GM04503 (cell line): Measurements from ENCODE around the gene LRRC45.

Source experiments
- DNase-seq: peaks from one replicate; pipeline ENCODE4 v3.0.0-alpha.2; 2012; ENCODE audit warnings: low read depth

The LRRC45 gene

GRCh38 chr17:82050761-82051641, 27.9 kb downstream of the LRRC45 start:
- DNase-seq, result no peak

- DNase-seq, result no peak
Measured at GRCh38 chr17:82051776-82052637, 28.9 kb downstream of the LRRC45 start, which contains the start of the genes GPS1 and RFNG. GPS1 (plus strand) TSS chr17:82051898; CDS start chr17:82051932, 34 bp downstream. RFNG (minus strand) TSS chr17:82051811; CDS start chr17:82051766, 45 bp downstream.

- DNase-seq, result no peak
Measured at GRCh38 chr17:82052638-82053059, 29.5 kb downstream of the LRRC45 start.

GRCh38 chr17:82053130-82053529, 30.0 kb downstream of the LRRC45 start:
- no peak for DNase-seq

GRCh38 chr17:82053556-82054263, 30.6 kb downstream of the LRRC45 start:
- no peak for DNase-seq

GRCh38 chr17:82054351-82055022, 31.4 kb downstream of the LRRC45 start:
- no peak for DNase-seq

DNA sequence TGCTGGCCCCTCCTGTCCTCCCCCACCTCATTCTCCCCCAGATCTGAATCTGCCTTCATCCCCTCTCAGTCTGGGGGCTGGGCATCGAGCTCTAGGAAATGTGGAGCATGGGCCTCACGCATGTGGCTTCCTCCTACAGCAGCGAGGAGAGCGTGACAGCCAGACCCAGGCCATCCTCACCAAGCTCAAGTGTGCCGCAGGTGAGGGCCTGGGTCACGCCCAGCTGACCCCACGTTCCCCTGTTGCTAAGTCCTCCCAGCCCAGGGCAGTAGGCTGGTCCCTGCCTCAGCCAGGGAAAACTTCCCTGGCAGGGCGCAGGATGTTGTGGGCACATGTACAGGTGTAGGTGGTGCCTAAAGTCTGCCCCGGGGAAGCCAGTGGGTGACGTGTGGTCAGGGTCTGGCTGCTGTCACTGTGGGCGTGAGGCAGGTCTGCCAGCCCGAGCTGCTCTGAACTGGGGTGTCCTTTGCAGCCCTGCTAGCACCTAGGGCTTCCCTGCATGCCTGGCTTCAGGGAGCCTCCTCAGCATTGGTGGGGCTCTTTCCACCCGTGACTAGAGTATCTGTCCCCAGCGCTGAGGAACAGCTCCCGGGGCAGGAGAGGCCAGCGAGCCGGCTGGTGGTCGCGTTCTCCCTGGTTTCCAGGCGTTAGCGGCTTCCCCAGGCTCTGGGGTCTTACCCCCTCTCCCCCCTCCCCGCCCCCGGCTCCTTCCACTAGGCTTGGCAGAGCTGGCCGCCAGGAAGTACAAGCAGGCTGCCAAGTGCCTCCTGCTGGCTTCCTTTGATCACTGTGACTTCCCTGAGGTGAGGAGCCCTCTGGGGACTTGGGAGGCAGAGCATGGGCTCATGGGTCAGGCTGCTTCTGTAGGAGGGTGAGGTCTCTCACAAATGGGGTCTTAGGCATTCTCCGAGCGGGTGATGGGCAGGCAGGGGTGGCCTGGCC, 32.2 kb downstream of the LRRC45 start:
- no peak for DNase-seq

GRCh38 chr17:82055965-82056728, 33.0 kb downstream of the LRRC45 start:
- no peak for DNase-seq

DNA sequence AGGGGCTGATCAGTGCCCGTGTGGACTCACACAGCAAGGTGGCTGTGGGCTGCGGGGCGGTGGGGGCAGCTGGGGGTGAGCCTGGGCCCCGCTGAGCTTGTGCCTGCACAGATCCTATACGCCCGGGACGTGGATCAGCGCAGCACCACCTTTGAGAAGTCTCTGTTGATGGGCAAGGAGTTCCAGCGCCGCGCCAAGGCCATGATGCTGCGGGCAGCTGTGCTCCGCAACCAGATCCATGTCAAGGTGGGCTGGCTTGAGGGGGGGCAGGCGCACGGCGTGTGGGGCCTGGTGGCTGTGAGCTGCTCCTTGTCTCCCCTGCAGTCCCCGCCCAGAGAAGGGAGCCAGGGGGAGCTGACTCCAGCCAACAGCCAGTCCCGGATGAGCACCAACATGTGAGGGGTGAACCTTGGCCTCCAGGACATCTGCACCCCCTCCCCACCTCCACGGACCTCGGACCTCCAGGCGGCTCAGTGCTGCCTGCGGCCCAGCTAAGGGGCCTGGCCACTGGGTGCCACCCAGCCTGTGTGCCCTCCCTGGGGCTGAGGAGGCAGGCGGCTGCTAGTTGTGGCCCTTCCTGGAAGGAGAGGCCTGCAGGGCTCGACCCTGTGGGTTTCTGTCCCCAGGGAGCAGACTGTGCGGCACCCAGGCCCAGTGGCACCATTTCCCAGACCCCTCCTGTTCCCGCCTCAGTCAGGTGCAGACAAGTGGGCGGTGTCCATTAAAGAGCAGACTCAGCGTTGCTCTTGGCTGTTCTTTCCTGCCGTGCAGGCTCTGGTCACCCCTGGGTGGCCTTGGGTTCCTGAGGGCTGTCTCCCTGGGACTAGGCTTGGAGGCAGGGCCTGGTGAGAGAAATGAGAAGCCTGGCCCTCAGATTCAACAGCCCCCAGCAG, 33.9 kb downstream of the LRRC45 start:
- no peak for DNase-seq

GRCh38 chr17:82058230-82058854, 35.2 kb downstream of the LRRC45 start:
- no peak for DNase-seq

DNA sequence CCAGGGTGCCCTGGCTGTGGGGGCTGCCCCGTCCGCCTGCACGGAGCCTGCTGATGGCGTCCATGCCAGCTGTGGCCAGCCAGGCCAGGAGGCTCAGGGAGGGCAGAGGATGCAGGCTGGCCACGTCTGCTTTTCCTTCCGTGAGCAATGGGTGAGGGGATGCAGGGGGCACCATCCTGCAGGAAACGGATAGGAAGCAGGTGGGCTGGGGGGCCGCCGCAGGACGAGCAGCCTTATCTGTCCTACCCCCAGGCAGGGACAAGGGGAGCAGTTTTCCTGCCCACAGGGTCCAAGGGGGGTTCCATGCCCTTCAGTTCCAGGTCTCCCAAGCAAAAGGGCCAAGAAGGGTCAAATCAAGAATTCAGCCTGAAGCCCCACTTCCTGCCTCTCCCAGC, 35.7 kb downstream of the LRRC45 start:
- DNase-seq, result no peak

GRCh38 chr17:82059272-82060000, 36.3 kb downstream of the LRRC45 start:
- DNase-seq, result no peak

DNA sequence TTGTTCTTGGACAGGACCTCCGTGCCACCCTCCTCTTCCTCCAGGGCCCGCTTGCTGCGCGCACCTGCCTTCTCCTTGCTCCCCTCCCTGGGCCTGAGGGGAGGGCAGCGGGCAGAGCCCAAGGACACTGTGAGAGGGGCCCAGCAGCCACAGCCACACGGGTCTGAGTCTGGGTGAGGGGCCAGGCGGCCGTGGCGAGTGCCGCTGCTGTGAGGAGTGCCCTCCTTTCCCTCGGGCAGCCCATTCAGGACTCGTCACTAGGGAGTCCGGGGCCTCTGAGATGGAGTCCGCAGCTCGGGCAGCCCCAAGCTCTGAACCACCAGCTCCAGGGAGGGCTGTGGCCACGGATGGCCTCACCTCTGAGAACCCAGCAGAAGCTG, 36.9 kb downstream of the LRRC45 start:
- no peak for DNase-seq

DNA sequence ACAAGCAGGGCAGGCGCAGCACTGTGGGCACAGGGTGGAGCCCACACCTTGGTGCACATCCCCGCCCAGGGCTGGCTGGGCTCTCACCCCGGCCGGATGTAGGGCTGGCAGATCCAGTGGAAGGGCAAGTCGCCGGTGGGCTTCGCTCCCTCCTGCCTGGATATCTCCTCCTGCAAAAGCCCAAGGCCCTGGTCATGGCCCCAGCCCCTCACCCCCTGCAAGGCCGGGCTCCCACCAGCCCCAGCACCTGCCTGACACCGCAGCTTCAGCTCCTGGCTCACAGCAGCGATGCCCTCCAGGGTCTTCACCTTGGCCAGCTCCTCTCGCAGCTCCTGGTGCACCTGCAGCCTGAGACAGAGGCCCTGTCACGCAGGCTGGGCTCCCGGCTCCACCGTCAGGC, 37.5 kb downstream of the LRRC45 start:
- no peak for DNase-seq

- DNase-seq, result no peak
Measured at GRCh38 chr17:82061047-82061925, 38.2 kb downstream of the LRRC45 start.
